ENCODE data around the gene ZC3H12D.

The ZC3H12D gene

GRCh38 chr6:149487316-149487715 lies 2.5 kb upstream of the ZC3H12D start:
- no peak overlapping the region for H3K27ac ChIP-seq (ENCODE audit: insufficient read depth, low read depth, low read length, poor library complexity, severe bottlenecking)
- no peaks in the 10 kb centered on the region for H3K27me3 ChIP-seq (ENCODE audit: control insufficient read depth, insufficient read depth, low read length, poor library complexity, severe bottlenecking)
- H3K9me3 ChIP-seq (ENCODE audit: control insufficient read depth, low read length): no peaks in the 10 kb centered on the region
- no peaks in the 10 kb centered on the region for H3K4me1 ChIP-seq (ENCODE audit: control insufficient read depth, insufficient read depth, low read length)
- H3K36me3 ChIP-seq (ENCODE audit: control insufficient read depth, insufficient read depth, low read length): no peaks in the 10 kb centered on the region
- 90 to 94% methylated on average over 4 of the region's 4 CpGs for WGBS, 2 experiments
- H3K4me3 ChIP-seq (ENCODE audit: insufficient read depth, low read depth, low read length): no peak overlapping the region

- H3K4me3 ChIP-seq (ENCODE audit: insufficient read depth, low read depth, low read length): no peak overlapping the region
- H3K36me3 ChIP-seq (ENCODE audit: control insufficient read depth, insufficient read depth, low read length): no peaks in the 10 kb centered on the region
- no peaks in the 10 kb centered on the region for H3K9me3 ChIP-seq (ENCODE audit: control insufficient read depth, low read length)
- H3K4me1 ChIP-seq (ENCODE audit: control insufficient read depth, insufficient read depth, low read length): no peaks in the 10 kb centered on the region
- H3K27me3 ChIP-seq (ENCODE audit: control insufficient read depth, insufficient read depth, low read length, poor library complexity, severe bottlenecking): no peaks in the 10 kb centered on the region
- no peak overlapping the region for H3K27ac ChIP-seq (ENCODE audit: insufficient read depth, low read depth, low read length, poor library complexity, severe bottlenecking)
- 92 to 96% methylated on average over 11 of the region's 11 CpGs for WGBS, 2 experiments
Observed at GRCh38 chr6:149483849-149484655, 762 bp downstream of the ZC3H12D start.

- H3K4me3 ChIP-seq (ENCODE audit: insufficient read depth, low read depth, low read length): no peak overlapping the region
- 86 to 100% methylated on average over 3 of the region's 3 CpGs for WGBS, 2 experiments
Observed at GRCh38 chr6:149483334-149483725, 1.5 kb downstream of the ZC3H12D start.

GRCh38 chr6:149482545-149483333 lies 2.1 kb downstream of the ZC3H12D start:
- no peaks in the 10 kb centered on the region for H3K36me3 ChIP-seq (ENCODE audit: control insufficient read depth, insufficient read depth, low read length)

More at GRCh38 chr6:149483334-149483725, 1.5 kb downstream of the ZC3H12D start:
- Histone ChIP-seq H3K36me3 (ENCODE audit: control insufficient read depth, insufficient read depth, low read length) (no peaks in the 10 kb centered on the region), H3K27me3 (ENCODE audit: control insufficient read depth, insufficient read depth, low read length, poor library complexity, severe bottlenecking) (no peaks in the 10 kb centered on the region), H3K4me1 (ENCODE audit: control insufficient read depth, insufficient read depth, low read length) (no peaks in the 10 kb centered on the region), H3K9me3 (ENCODE audit: control insufficient read depth, low read length) (no peaks in the 10 kb centered on the region), H3K27ac (ENCODE audit: insufficient read depth, low read depth, low read length, poor library complexity, severe bottlenecking) (no peak overlapping the region)

GRCh38 chr6:149480502-149481280 lies 4.1 kb downstream of the ZC3H12D start:
- no peaks in the 10 kb centered on the region for H3K36me3 ChIP-seq (ENCODE audit: control insufficient read depth, insufficient read depth, low read length)
- no peaks in the 10 kb centered on the region for H3K27me3 ChIP-seq (ENCODE audit: control insufficient read depth, insufficient read depth, low read length, poor library complexity, severe bottlenecking)
- H3K9me3 ChIP-seq (ENCODE audit: control insufficient read depth, low read length): no peaks in the 10 kb centered on the region
- no peaks in the 10 kb centered on the region for H3K4me1 ChIP-seq (ENCODE audit: control insufficient read depth, insufficient read depth, low read length)
- WGBS, 2 experiments: 82 to 90% methylated on average over 17 of the region's 18 CpGs
- no peak overlapping the region for H3K27ac ChIP-seq (ENCODE audit: insufficient read depth, low read depth, low read length, poor library complexity, severe bottlenecking)
- no peak overlapping the region for H3K4me3 ChIP-seq (ENCODE audit: insufficient read depth, low read depth, low read length)

More at GRCh38 chr6:149482545-149483333, 2.1 kb downstream of the ZC3H12D start:
- H3K4me1 ChIP-seq (ENCODE audit: control insufficient read depth, insufficient read depth, low read length): no peaks in the 10 kb centered on the region
- no peaks in the 10 kb centered on the region for H3K9me3 ChIP-seq (ENCODE audit: control insufficient read depth, low read length)
- H3K4me3 ChIP-seq (ENCODE audit: insufficient read depth, low read depth, low read length): no peak overlapping the region
- H3K27me3 ChIP-seq (ENCODE audit: control insufficient read depth, insufficient read depth, low read length, poor library complexity, severe bottlenecking): no peaks in the 10 kb centered on the region
- H3K27ac ChIP-seq (ENCODE audit: insufficient read depth, low read depth, low read length, poor library complexity, severe bottlenecking): no peak overlapping the region
- 90 to 91% methylated on average over 14 of the region's 14 CpGs for WGBS, 2 experiments

GRCh38 chr6:149478631-149479314 lies 6.0 kb downstream of the ZC3H12D start:
- no peak overlapping the region for H3K4me3 ChIP-seq (ENCODE audit: insufficient read depth, low read depth, low read length)
- no peaks in the 10 kb centered on the region for H3K4me1 ChIP-seq (ENCODE audit: control insufficient read depth, insufficient read depth, low read length)
- H3K36me3 ChIP-seq (ENCODE audit: control insufficient read depth, insufficient read depth, low read length): no peaks in the 10 kb centered on the region
- H3K27ac ChIP-seq (ENCODE audit: insufficient read depth, low read depth, low read length, poor library complexity, severe bottlenecking): no peak overlapping the region
- no peaks in the 10 kb centered on the region for H3K9me3 ChIP-seq (ENCODE audit: control insufficient read depth, low read length)
- H3K27me3 ChIP-seq (ENCODE audit: control insufficient read depth, insufficient read depth, low read length, poor library complexity, severe bottlenecking): no peaks in the 10 kb centered on the region
- WGBS, 2 experiments: 91 to 92% methylated on average over 5 of the region's 5 CpGs

- Histone ChIP-seq H3K4me3 (ENCODE audit: insufficient read depth, low read depth, low read length) (no peak overlapping the region), H3K9me3 (ENCODE audit: control insufficient read depth, low read length) (no peaks in the 10 kb centered on the region), H3K27ac (ENCODE audit: insufficient read depth, low read depth, low read length, poor library complexity, severe bottlenecking) (no peak overlapping the region), H3K27me3 (ENCODE audit: control insufficient read depth, insufficient read depth, low read length, poor library complexity, severe bottlenecking) (no peaks in the 10 kb centered on the region), H3K36me3 (ENCODE audit: control insufficient read depth, insufficient read depth, low read length) (no peaks in the 10 kb centered on the region), H3K4me1 (ENCODE audit: control insufficient read depth, insufficient read depth, low read length) (no peaks in the 10 kb centered on the region)
- 88 to 96% methylated on average over 5 of the region's 5 CpGs for WGBS, 2 experiments
Observed at GRCh38 chr6:149477544-149477943, 7.3 kb downstream of the ZC3H12D start.

GRCh38 chr6:149476789-149477455 lies 7.9 kb downstream of the ZC3H12D start:
- WGBS, 2 experiments: 73 to 74% methylated on average over 6 of the region's 6 CpGs
- Histone ChIP-seq H3K27ac (ENCODE audit: insufficient read depth, low read depth, low read length, poor library complexity, severe bottlenecking) (no peak overlapping the region), H3K27me3 (ENCODE audit: control insufficient read depth, insufficient read depth, low read length, poor library complexity, severe bottlenecking) (no peaks in the 10 kb centered on the region), H3K9me3 (ENCODE audit: control insufficient read depth, low read length) (no peaks in the 10 kb centered on the region), H3K4me3 (ENCODE audit: insufficient read depth, low read depth, low read length) (no peak overlapping the region), H3K36me3 (ENCODE audit: control insufficient read depth, insufficient read depth, low read length) (no peaks in the 10 kb centered on the region), H3K4me1 (ENCODE audit: control insufficient read depth, insufficient read depth, low read length) (no peaks in the 10 kb centered on the region)

GRCh38 chr6:149474108-149474935 lies 10.5 kb downstream of the ZC3H12D start:
- 93 to 94% methylated on average over 30 of the region's 30 CpGs for WGBS, 2 experiments
- Histone ChIP-seq H3K36me3 (ENCODE audit: control insufficient read depth, insufficient read depth, low read length) (no peaks in the 10 kb centered on the region), H3K27me3 (ENCODE audit: control insufficient read depth, insufficient read depth, low read length, poor library complexity, severe bottlenecking) (no peaks in the 10 kb centered on the region), H3K4me3 (ENCODE audit: insufficient read depth, low read depth, low read length) (no peak overlapping the region), H3K9me3 (ENCODE audit: control insufficient read depth, low read length) (no peaks in the 10 kb centered on the region), H3K27ac (ENCODE audit: insufficient read depth, low read depth, low read length, poor library complexity, severe bottlenecking) (no peak overlapping the region), H3K4me1 (ENCODE audit: control insufficient read depth, insufficient read depth, low read length) (no peaks in the 10 kb centered on the region)

All from ectodermal cell (in vitro differentiated cells).